H1 (cell line): ENCODE data around the gene NAA11. TPM values are rescaled to one million over a fixed set of nuclear protein-coding genes. Genes with fewer than 3 reads are reported as not detected.

ENCODE experiments used
- TCF12 ChIP-seq: IDR thresholded peaks from 2 replicates; pipeline ENCODE4 v1.6.1; 2011; ENCODE audit warnings: low read depth, mild to moderate bottlenecking, low read length
- polyA plus RNA-seq, 7 experiments: library from polyadenylated mRNA; depleted of rRNA in 3 of 7; stranded (reverse) in 5 of 7; unstranded in 2 of 7; fragments of >200 nt in 5 of 7; fragments of 200-250 nt in 2 of 7; gene quantifications; 1 replicate in 5 of 7; 2 replicates in 1 of 7; 4 replicates in 1 of 7; pipeline versions ENCODE4 v1.2.1 to v1.2.3, GENCODE V29; 2011 to 2013; ENCODE audit warnings: missing spikeins in 2 of 7, mixed read lengths in 2 of 7
- total RNA-seq: library from RNA; stranded (reverse); fragmentation: NEBNext Ultra II Directional; extraction: Animal tissue kit (Norgen Biotek cat#: 25700); gene quantifications from 2 replicates; pipeline ENCODE4 v1.2.1, GENCODE V29; 2021

NAA11 gene
- total and polyA plus RNA-seq, 2 of the 8 experiments (the other 6 are each of a cell fraction or from before 2014, with no cell fraction given) = not detected

DNA sequence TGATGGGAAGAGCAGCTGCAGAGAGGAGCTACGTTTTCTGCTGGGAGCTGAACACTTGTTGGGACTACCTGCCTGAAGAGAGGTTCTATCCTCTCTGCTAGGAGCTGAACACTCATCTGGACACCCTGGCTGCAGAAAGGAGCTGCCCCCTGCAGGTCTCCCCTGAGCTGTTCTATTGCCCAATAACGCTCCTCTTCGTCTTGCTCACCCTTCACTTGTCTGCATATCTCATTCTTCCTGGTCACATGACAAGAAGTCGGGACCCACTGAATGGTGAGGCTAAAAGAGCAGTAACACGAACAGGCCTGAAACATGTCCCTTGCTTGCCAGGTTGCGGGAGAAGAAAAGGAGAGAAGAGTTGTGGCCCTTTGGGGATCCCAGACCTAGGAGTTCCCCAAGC is 27.8 kb downstream of the NAA11 start (continued):
- no peak for TF ChIP-seq TCF12
- TF ChIP-seq, all 59 proteins: peak for 2
